Natural killer cell (primary cell): ENCODE data around the gene ADAMTS18. TPM values are rescaled to one million over a fixed set of nuclear protein-coding genes. Genes with fewer than 3 reads are reported as not detected.
"Not testable (repeated sequence)": the region's sequence is repeated elsewhere in the genome, so short reads cannot be mapped to it uniquely, and the experiment has no call there.

Experiments
- ATAC-seq, 3 donors: fragments of 150-1000 bp in 2 of 3; fragments of 200-7000 bp in 1 of 3; cut with Tn5 transposase; 1 replicate in 1 of 3; 2 replicates in 2 of 3; pipeline ENCODE4 v1.10.0; 2021; ENCODE audit warnings: mild to moderate bottlenecking in 2 of 3, moderate library complexity in 2 of 3
- DNase-seq, 2 donors: peaks; one replicate each; pipeline versions ENCODE4 v3.0.0 to v3.0.0-alpha.2; 2013 to 2021; ENCODE audit warnings: mixed read lengths in 1 of 2
- H3K27ac ChIP-seq: one replicate; pipeline ENCODE4 v1.5.1; 2013; ENCODE audit warnings: mild to moderate bottlenecking, low read length
- H3K27me3 ChIP-seq: one replicate; pipeline ENCODE4 v1.6.1; 2013; ENCODE audit warnings: low read length; ENCODE audit not compliant: control insufficient read depth, insufficient read depth
- H3K36me3 ChIP-seq: one replicate; pipeline ENCODE4 v1.6.1; 2013; ENCODE audit warnings: low read length; ENCODE audit not compliant: control insufficient read depth, insufficient read depth
- H3K4me1 ChIP-seq: one replicate; pipeline ENCODE4 v1.6.1; 2013; ENCODE audit warnings: low read length; ENCODE audit not compliant: control insufficient read depth, insufficient read depth
- H3K4me3 ChIP-seq: one replicate; pipeline ENCODE4 v1.5.1; 2013; ENCODE audit warnings: low read length
- H3K9me3 ChIP-seq: one replicate; pipeline ENCODE4 v1.6.1; 2013; ENCODE audit warnings: low read length; ENCODE audit not compliant: control insufficient read depth, insufficient read depth
- H3K27ac Mint-ChIP-seq, 2 donors: one replicate each; pipeline ENCODE4 v1.8.0; 2022; ENCODE audit warnings: mild to moderate bottlenecking in 2 of 2, mixed read lengths in 2 of 2, moderate library complexity in 1 of 2
- H3K27me3 Mint-ChIP-seq, 2 donors: one replicate each; pipeline ENCODE4 v1.8.0; 2022; ENCODE audit warnings: low read depth in 2 of 2, mixed read lengths in 2 of 2
- H3K36me3 Mint-ChIP-seq: one replicate; pipeline ENCODE4 v1.8.0; 2022; ENCODE audit warnings: mixed read lengths
- H3K4me1 Mint-ChIP-seq, 2 donors: one replicate each; pipeline ENCODE4 v1.8.0; 2022; ENCODE audit warnings: mixed read lengths in 2 of 2
- H3K4me3 Mint-ChIP-seq: one replicate; pipeline ENCODE4 v1.8.0; 2022; ENCODE audit warnings: mild to moderate bottlenecking, moderate library complexity, mixed read lengths
- H3K9me3 Mint-ChIP-seq, 2 donors: one replicate each; pipeline ENCODE4 v1.8.0; 2022; ENCODE audit warnings: mixed read lengths in 2 of 2
- CTCF ChIP-seq: fragments of 200-600 bp; IDR thresholded peaks from one replicate; pipeline ENCODE4 v1.8.0; 2022; ENCODE audit warnings: antibody characterized with exemption
- WGBS: methylation state at CpG from one replicate; pipeline ENCODE4 v1.1.7; 2013; ENCODE audit warnings: missing lambda C conversion rate; ENCODE audit not compliant: insufficient coverage; 5-methylcytosine and 5-hydroxymethylcytosine counted together
- intact Hi-C: fragments of 100-400 bp; cut with micrococcal nuclease; formaldehyde crosslinking; loops from one replicate; pipeline ENCODE4 v1.14.2; 2022
- total RNA-seq, 4 donors: library from RNA; stranded (reverse); fragments of 120-200 nt in 1 of 4; gene quantifications; one replicate each; pipeline versions ENCODE4 v1.2.3 to v1.2.4, GENCODE V29; 2013 to 2022

Gene ADAMTS18
- total RNA-seq, 3 donors from 2014 or later (not counting 1 experiment from before 2014, with no cell fraction given): not detected

- Histone ChIP-seq H3K9me3 (no peaks in the 10 kb centered on the region), H3K4me3 (no peak overlapping the region), H3K4me1 (no peaks in the 10 kb centered on the region), H3K36me3 (no peaks in the 10 kb centered on the region), H3K27ac (no peak overlapping the region), H3K27me3 (no peaks in the 10 kb centered on the region)
- peaks cover 0 to 3% of the 10 kb centered on the region in 2 donors for H3K27me3 Mint-ChIP-seq
- H3K4me1 Mint-ChIP-seq: no peaks in the 10 kb centered on the region
- no peak for TF ChIP-seq CTCF
- no peak overlapping the region for H3K27ac Mint-ChIP-seq
- intact Hi-C loops: no loop called here
- DNase-seq (no peak), ATAC-seq (no peak)
- H3K4me3 Mint-ChIP-seq: no peak overlapping the region
- H3K36me3 Mint-ChIP-seq: no peaks in the 10 kb centered on the region
- WGBS: 88% methylated on average over 4 of the region's 4 CpGs
- no peaks in the 10 kb centered on the region for H3K9me3 Mint-ChIP-seq
These were observed 184.4 kb downstream of the ADAMTS18 start for GRCh38 chr16:77250400-77250799.

- Histone ChIP-seq H3K27me3 (no peaks in the 10 kb centered on the region), H3K4me1 (no peaks in the 10 kb centered on the region), H3K9me3 (no peaks in the 10 kb centered on the region), H3K4me3 (no peak overlapping the region), H3K36me3 (no peaks in the 10 kb centered on the region), H3K27ac (no peak overlapping the region)
- DNase-seq: no peak
- Mint-ChIP-seq H3K27me3 (no peaks in the 10 kb centered on the region), H3K4me3 (no peak overlapping the region), H3K27ac (no peak overlapping the region), H3K4me1 (no peaks in the 10 kb centered on the region), H3K9me3 (no peaks in the 10 kb centered on the region), H3K36me3 (no peaks in the 10 kb centered on the region)
- WGBS: 94% methylated on average over 2 of the region's 2 CpGs
- intact Hi-C loops: no loop called here
- no peak for TF ChIP-seq CTCF
- no peak for ATAC-seq
These were observed 188.7 kb downstream of the ADAMTS18 start for GRCh38 chr16:77246150-77246549.

GRCh38 chr16:77242471-77242870, 192.4 kb downstream of the ADAMTS18 start:
- intact Hi-C loops, H3K9me3 Mint-ChIP-seq: not testable (repeated sequence)
- 83% methylated on average over 5 of the region's 5 CpGs for WGBS

GRCh38 chr16:77238593-77238992, 196.2 kb downstream of the ADAMTS18 start:
- Mint-ChIP-seq H3K27me3 (peaks cover 8% of the 10 kb centered on the region in 2 donors), H3K36me3 (no peaks in the 10 kb centered on the region), H3K4me3 (no peak overlapping the region), H3K9me3 (no peaks in the 10 kb centered on the region), H3K4me1 (peaks cover 6 to 7% of the 10 kb centered on the region in 2 donors), H3K27ac (no peak overlapping the region)
- ATAC-seq (no peak), DNase-seq (no peak)
- Histone ChIP-seq H3K4me3 (no peak overlapping the region), H3K27ac (no peak overlapping the region), H3K9me3 (no peaks in the 10 kb centered on the region), H3K4me1 (peaks cover 6% of the 10 kb centered on the region), H3K36me3 (no peaks in the 10 kb centered on the region), H3K27me3 (no peaks in the 10 kb centered on the region)
- no peak for TF ChIP-seq CTCF
- intact Hi-C loops: no loop called here
- 76% methylated on average over 5 of the region's 5 CpGs for WGBS

More at GRCh38 chr16:77242471-77242870, 192.4 kb downstream of the ADAMTS18 start:
- not testable (repeated sequence) for H3K4me1 ChIP-seq, ATAC-seq, H3K27ac Mint-ChIP-seq, H3K36me3 ChIP-seq, H3K4me3 Mint-ChIP-seq, DNase-seq, H3K36me3 Mint-ChIP-seq, H3K4me1 Mint-ChIP-seq, H3K27me3 ChIP-seq, H3K27ac ChIP-seq, H3K27me3 Mint-ChIP-seq, H3K4me3 ChIP-seq, H3K9me3 ChIP-seq
